K562 (cell line): ENCODE measurements around the gene USP32. TPM values are rescaled to one million over a fixed set of nuclear protein-coding genes. Genes with fewer than 3 reads are reported as not detected.
A peak's percentile ranks its signal among the peaks of the same experiment; 100 is the strongest.

ENCODE experiments used
- CLOCK ChIP-seq: fragments of 250-450 bp; sonication (Bioruptor Pico); IDR thresholded peaks from 2 replicates; pipeline ENCODE4 v1.4.0; 2020; ENCODE audit warnings: mild to moderate bottlenecking, moderate library complexity, borderline replicate concordance
- CREB3L1 ChIP-seq: fragments of 450-650 bp; IDR thresholded peaks from 2 replicates; pipeline ENCODE4 v1.6.1; 2014; ENCODE audit warnings: low read depth, mild to moderate bottlenecking, moderate library complexity, borderline replicate concordance
- CSDE1 ChIP-seq, 2 experiments: fragments of 450-650 bp; IDR thresholded peaks; 2 replicates each; pipeline ENCODE4 v1.6.1; 2016; ENCODE audit warnings: mild to moderate bottlenecking in 1 of 2
- CXXC5 ChIP-seq: fragments of 250-450 bp; sonication (Bioruptor Pico); IDR thresholded peaks from 2 replicates; pipeline ENCODE4 v1.8.0; 2022; ENCODE audit warnings: inconsistent platforms, mild to moderate bottlenecking, moderate library complexity
- DACH1 ChIP-seq: fragments of 450-650 bp; IDR thresholded peaks from 2 replicates; pipeline ENCODE4 v1.6.1; 2018; ENCODE audit not compliant: partially characterized antibody
- KDM5B ChIP-seq: fragments of 200-600 bp; sonication (generic); IDR thresholded peaks from 2 replicates; pipeline ENCODE4 v1.6.1; 2012; ENCODE audit warnings: low read depth, mild to moderate bottlenecking, moderate library complexity, low read length, control low read depth, inconsistent platforms; ENCODE audit not compliant: insufficient replicate concordance
- MLX ChIP-seq, 2 experiments: fragments of 450-650 bp in 1 of 2; sonication (generic) in 1 of 2; formaldehyde crosslinking; conservative IDR thresholded peaks; 2 replicates each; pipeline versions ENCODE4 v1.4.0 to v1.8.1; 2020 to 2022; ENCODE audit warnings: mild to moderate bottlenecking in 1 of 2, missing genetic modification reagents in 1 of 2
- NONO ChIP-seq, 2 experiments: fragments of 200-400 bp in 1 of 2; fragments of 450-650 bp in 1 of 2; formaldehyde crosslinking in 1 of 2; IDR thresholded peaks; 2 replicates each; pipeline ENCODE4 v1.6.1; 2017; ENCODE audit warnings: low read depth in 2 of 2, mild to moderate bottlenecking in 2 of 2, moderate library complexity in 2 of 2, low read length in 1 of 2
- SIN3A ChIP-seq, 2 experiments: fragments of 150-350 bp in 1 of 2; IDR thresholded peaks; 2 replicates each; pipeline ENCODE4 v1.6.1; 2011 to 2016; ENCODE audit warnings: borderline replicate concordance in 2 of 2, low read depth in 2 of 2, low read length in 2 of 2, mild to moderate bottlenecking in 2 of 2, moderate library complexity in 2 of 2; ENCODE audit not compliant: control insufficient read depth in 1 of 2
- SIN3B ChIP-seq: fragments of 450-650 bp; IDR thresholded peaks from 2 replicates; pipeline ENCODE4 v1.6.1; 2017; ENCODE audit warnings: low read depth, mild to moderate bottlenecking, moderate library complexity
- TARDBP ChIP-seq: fragments of 450-650 bp; IDR thresholded peaks from 2 replicates; pipeline ENCODE4 v1.6.1; 2016
- TBP ChIP-seq: optimal IDR thresholded peaks from 2 replicates; pipeline ENCODE3; 2011; ENCODE audit warnings: low read depth, low read length, improper control_type of control experiment
- ZNF274 ChIP-seq: IDR thresholded peaks from 2 replicates; pipeline ENCODE4 v1.6.1; 2011; ENCODE audit warnings: low read depth, mild to moderate bottlenecking, low read length, moderate library complexity, borderline replicate concordance
- polyA plus RNA-seq, 8 experiments: library from polyadenylated mRNA; depleted of rRNA in 4 of 8; stranded (reverse) in 5 of 8; unstranded in 3 of 8; fragments of >200 nt; fragmentation: Nextera tagmentation in 2 of 8; fragmentation: Illumina TruSeq in 1 of 8; extraction: Ambion mirVana in 2 of 8; extraction: Trizol in 1 of 8; gene quantifications; 2 replicates each; pipeline versions ENCODE4 v1.2.1 to v1.2.3, GENCODE V29; 2011 to 2014; ENCODE audit warnings: inconsistent platforms in 1 of 8, missing spikeins in 1 of 8
- total RNA-seq, 7 experiments: library from RNA; depleted of rRNA in 6 of 7; stranded (reverse); fragments of >200 nt in 6 of 7; fragmentation: Illumina TruSeq in 2 of 7; extraction: Trizol in 2 of 7; gene quantifications; 2 replicates each; pipeline versions ENCODE4 v1.2.1 to v1.2.3, GENCODE V29; 2011 to 2021; ENCODE audit warnings: low replicate concordance in 1 of 7
- TF ChIP-seq, protein P1 (sequence below), 3 experiments: fragments of 200-800 bp in 1 of 3; fragments of 250-450 bp in 1 of 3; fragments of 450-650 bp in 1 of 3; sonication (Bioruptor Pico) in 1 of 3; sonication (Bioruptor generic) in 1 of 3; formaldehyde crosslinking in 1 of 3; IDR thresholded peaks; 2 replicates each; pipeline versions ENCODE4 v1.6.1 to v1.8.0; 2016 to 2022; ENCODE audit warnings: mild to moderate bottlenecking in 2 of 3, missing genetic modification characterization in 2 of 3, missing compliant biosample characterization in 1 of 3, moderate library complexity in 1 of 3

USP32 gene
- total and polyA plus RNA-seq, 9 of the 15 experiments (the other 6 are each of a cell fraction or from before 2014, with no cell fraction given), result 18.0 to 69.3 (median 47.1) TPM

DNA sequence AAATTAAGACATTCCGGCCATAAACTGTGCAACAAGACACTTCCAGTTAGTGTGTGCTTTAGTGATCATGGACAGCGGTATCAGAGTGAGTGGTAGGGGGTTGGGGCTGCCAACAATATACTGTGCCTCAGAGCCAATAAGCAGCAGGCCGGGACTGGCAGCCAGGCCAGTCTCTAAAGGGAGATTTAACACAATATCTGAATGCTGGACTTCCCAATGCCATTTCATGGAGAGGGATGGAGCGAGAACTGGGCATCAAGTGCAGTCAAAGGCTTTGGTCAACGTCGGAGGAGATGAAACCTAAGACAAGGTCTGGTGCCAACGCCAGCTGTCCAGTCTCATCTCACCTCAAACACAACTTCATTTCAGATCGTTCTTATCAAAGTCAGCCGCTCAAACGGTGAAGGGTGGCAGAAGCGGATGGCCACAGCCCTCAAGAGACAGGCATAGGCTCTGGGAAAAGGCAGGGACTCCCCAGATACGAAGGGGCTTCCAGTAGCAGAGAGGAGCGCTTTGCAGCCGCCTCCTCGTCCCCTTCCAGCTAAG is 935 bp downstream of the USP32 start (continued):
- TF ChIP-seq CREB3L1, result 0 out of 2 replicates have a peak, but pooled peaks have one; percentile 27
- no peak for TF ChIP-seq ZNF274
- no peak for TF ChIP-seq NONO (IDR thresholded peaks at IDR 0.05; ENCODE audit: low read depth in 2 of 2, low read length in 1 of 2)
- 0 out of 4 replicates have a peak, but pooled peaks of 1 of the 2 experiments have one; percentile 21 for TF ChIP-seq SIN3A (IDR thresholded peaks at IDR 0.05; ENCODE audit: borderline replicate concordance in 2 of 2, control insufficient read depth in 1 of 2, low read depth in 2 of 2, low read length in 2 of 2)
- peak; percentile 35 for TF ChIP-seq KDM5B
- 0 out of 4 replicates have a peak, but pooled peaks of 1 of the 2 experiments have one; percentile 9 for TF ChIP-seq CSDE1 (IDR thresholded peaks at IDR 0.05)
- TF ChIP-seq CXXC5 (CRISPR knock-in tag), result no peak
- no peak for TF ChIP-seq TARDBP
- TF ChIP-seq CLOCK, result no peak
- TF ChIP-seq SIN3B, result peak; percentile 10; the same call in 1 of the 2 replicates
- TF ChIP-seq MLX (CRISPR knock-in tag; conservative IDR thresholded peaks at IDR 0.05), result peak in 1 of 2 experiments; percentile 44; a peak in 1 of 4 replicates
- no peak for TF ChIP-seq DACH1
- no peak for TF ChIP-seq TBP
- TF ChIP-seq, protein P1, sequence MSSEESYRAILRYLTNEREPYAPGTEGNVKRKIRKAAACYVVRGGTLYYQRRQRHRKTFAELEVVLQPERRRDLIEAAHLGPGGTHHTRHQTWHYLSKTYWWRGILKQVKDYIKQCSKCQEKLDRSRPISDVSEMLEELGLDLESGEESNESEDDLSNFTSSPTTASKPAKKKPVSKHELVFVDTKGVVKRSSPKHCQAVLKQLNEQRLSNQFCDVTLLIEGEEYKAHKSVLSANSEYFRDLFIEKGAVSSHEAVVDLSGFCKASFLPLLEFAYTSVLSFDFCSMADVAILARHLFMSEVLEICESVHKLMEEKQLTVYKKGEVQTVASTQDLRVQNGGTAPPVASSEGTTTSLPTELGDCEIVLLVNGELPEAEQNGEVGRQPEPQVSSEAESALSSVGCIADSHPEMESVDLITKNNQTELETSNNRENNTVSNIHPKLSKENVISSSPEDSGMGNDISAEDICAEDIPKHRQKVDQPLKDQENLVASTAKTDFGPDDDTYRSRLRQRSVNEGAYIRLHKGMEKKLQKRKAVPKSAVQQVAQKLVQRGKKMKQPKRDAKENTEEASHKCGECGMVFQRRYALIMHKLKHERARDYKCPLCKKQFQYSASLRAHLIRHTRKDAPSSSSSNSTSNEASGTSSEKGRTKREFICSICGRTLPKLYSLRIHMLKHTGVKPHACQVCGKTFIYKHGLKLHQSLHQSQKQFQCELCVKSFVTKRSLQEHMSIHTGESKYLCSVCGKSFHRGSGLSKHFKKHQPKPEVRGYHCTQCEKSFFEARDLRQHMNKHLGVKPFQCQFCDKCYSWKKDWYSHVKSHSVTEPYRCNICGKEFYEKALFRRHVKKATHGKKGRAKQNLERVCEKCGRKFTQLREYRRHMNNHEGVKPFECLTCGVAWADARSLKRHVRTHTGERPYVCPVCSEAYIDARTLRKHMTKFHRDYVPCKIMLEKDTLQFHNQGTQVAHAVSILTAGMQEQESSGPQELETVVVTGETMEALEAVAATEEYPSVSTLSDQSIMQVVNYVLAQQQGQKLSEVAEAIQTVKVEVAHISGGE (CRISPR knock-in tag; IDR thresholded peaks at IDR 0.05), result peak in 1 of 3 experiments; percentile 35; a peak in 1 of 6 replicates
